HEK293T (cell line): ENCODE results near the gene PAK1IP1.

ENCODE experiments used
- CTCF ChIA-PET: fragments of 350-600 bp; formaldehyde crosslinking; extraction: SDS; loops from one replicate; lab custom pipeline; 2021; ENCODE audit warnings: antibody characterized with exemption, inconsistent platforms; lab: Yijun Ruan, JAX
- POLR2A ChIA-PET: fragments of 350-600 bp; formaldehyde crosslinking; extraction: SDS; loops from one replicate; lab custom pipeline; 2020; ENCODE audit warnings: antibody characterized with exemption, inconsistent platforms; lab: Yijun Ruan, JAX
- DNase-seq: peaks from one replicate; pipeline ENCODE4 v3.0.0; 2012; ENCODE audit warnings: mixed read lengths; ENCODE audit errors: extremely low spot score
- ARNT ChIP-seq: fragments of 450-650 bp; IDR thresholded peaks from 2 replicates; pipeline ENCODE4 v1.6.1; 2017; ENCODE audit warnings: mild to moderate bottlenecking
- BHLHE40 ChIP-seq: fragments of 450-650 bp; IDR thresholded peaks from 2 replicates; pipeline ENCODE4 v1.6.1; 2016; ENCODE audit warnings: mild to moderate bottlenecking, moderate library complexity, borderline replicate concordance
- CTBP1 ChIP-seq: fragments of 450-650 bp; IDR thresholded peaks from 2 replicates; pipeline ENCODE4 v1.6.1; 2016; ENCODE audit warnings: borderline replicate concordance
- ELF4 ChIP-seq: fragments of 450-650 bp; IDR thresholded peaks from 2 replicates; pipeline ENCODE4 v1.6.1; 2017; ENCODE audit warnings: antibody characterized with exemption
- FOXA1 ChIP-seq: fragments of 450-650 bp; IDR thresholded peaks from 2 replicates; pipeline ENCODE4 v1.6.1; 2016; ENCODE audit warnings: mild to moderate bottlenecking
- FOXK2 ChIP-seq: fragments of 450-650 bp; IDR thresholded peaks from 2 replicates; pipeline ENCODE4 v1.6.1; 2016; ENCODE audit warnings: mild to moderate bottlenecking
- FOXM1 ChIP-seq: fragments of 450-650 bp; IDR thresholded peaks from 2 replicates; pipeline ENCODE4 v1.6.1; 2017; ENCODE audit warnings: mild to moderate bottlenecking, borderline replicate concordance
- HDGF ChIP-seq: fragments of 450-650 bp; IDR thresholded peaks from 2 replicates; pipeline ENCODE4 v1.6.1; 2017; ENCODE audit warnings: antibody characterized with exemption, borderline replicate concordance
- L3MBTL2 ChIP-seq: fragments of 450-650 bp; conservative IDR thresholded peaks from 2 replicates; pipeline ENCODE4 v1.6.1; 2016; ENCODE audit warnings: mild to moderate bottlenecking
- LEF1 ChIP-seq: fragments of 450-650 bp; IDR thresholded peaks from 2 replicates; pipeline ENCODE4 v1.6.1; 2017; ENCODE audit warnings: mild to moderate bottlenecking, borderline replicate concordance
- NFRKB ChIP-seq: fragments of 450-650 bp; IDR thresholded peaks from 2 replicates; pipeline ENCODE4 v1.6.1; 2016; ENCODE audit warnings: mild to moderate bottlenecking, moderate library complexity
- SP1 ChIP-seq: fragments of 450-650 bp; IDR thresholded peaks from 2 replicates; pipeline ENCODE4 v1.6.1; 2017
- SUZ12 ChIP-seq: fragments of 450-650 bp; IDR thresholded peaks from 2 replicates; pipeline ENCODE4 v1.6.1; 2016; ENCODE audit warnings: mild to moderate bottlenecking
- TARDBP ChIP-seq: fragments of 450-650 bp; IDR thresholded peaks from 2 replicates; pipeline ENCODE4 v1.6.1; 2016
- ZNF384 ChIP-seq: fragments of 450-650 bp; IDR thresholded peaks from 2 replicates; pipeline ENCODE4 v1.6.1; 2016
- TF ChIP-seq, protein P1 (sequence below): fragments of 450-650 bp; IDR thresholded peaks from 2 replicates; pipeline ENCODE4 v1.6.1; 2016

The PAK1IP1 gene

DNA sequence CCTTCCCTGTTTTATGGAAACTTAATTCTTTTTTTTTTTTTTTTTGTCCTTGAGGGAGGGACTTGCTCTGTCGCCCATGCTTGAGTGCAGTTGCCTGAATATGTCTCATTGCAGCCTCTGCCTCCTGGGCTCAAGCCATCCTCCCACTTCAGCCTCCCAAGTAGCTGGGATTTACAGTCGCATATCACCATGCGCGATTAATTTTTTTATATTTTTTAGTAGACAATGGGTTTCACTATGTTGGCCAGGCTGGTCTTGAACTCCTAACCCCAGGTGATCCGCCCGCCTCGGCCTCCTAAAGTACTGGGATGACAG lies 28.8 kb downstream of the PAK1IP1 start:
- DNase-seq, result no peak
- POLR2A ChIA-PET, result interaction anchor here (0.6 to 2.0 kb wide), 6 partner anchors 9 to 33 kb away, joined by 3 to 9 read pairs (median 8); partner anchors contain the start of genes C6orf52, PAK1IP1 and TMEM14B
- CTCF ChIA-PET, result interaction anchor here (0.6 to 1.2 kb wide), 2 partner anchors 23 to 36 kb away, joined by 3 to 5 read pairs; no protein-coding TSS in a partner anchor

DNA sequence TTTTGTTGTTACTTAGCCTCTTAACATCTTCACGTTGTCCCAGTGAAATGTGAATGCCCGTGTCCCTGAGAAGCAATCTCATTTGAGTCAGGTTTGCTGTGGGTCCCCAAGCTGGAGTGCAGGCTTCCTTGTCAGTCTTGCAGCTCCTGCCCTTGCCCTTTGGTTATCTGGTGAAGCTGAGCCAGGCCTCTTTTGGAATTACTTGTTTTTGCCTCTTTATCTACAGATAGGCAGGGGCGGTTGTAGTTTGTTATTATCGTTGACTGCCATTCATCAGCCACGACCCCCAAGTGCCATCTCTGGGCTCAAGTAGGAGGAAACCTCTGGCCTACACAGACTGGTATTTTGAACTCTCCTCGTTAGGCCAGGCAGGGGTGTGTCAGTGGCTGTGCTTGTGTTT lies 30.3 kb downstream of the PAK1IP1 start:
- TF ChIP-seq HDGF, result no peak
- TF ChIP-seq, protein P1, sequence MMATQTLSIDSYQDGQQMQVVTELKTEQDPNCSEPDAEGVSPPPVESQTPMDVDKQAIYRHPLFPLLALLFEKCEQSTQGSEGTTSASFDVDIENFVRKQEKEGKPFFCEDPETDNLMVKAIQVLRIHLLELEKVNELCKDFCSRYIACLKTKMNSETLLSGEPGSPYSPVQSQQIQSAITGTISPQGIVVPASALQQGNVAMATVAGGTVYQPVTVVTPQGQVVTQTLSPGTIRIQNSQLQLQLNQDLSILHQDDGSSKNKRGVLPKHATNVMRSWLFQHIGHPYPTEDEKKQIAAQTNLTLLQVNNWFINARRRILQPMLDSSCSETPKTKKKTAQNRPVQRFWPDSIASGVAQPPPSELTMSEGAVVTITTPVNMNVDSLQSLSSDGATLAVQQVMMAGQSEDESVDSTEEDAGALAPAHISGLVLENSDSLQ, result no peak
- no peak for TF ChIP-seq SUZ12
- TF ChIP-seq BHLHE40, result no peak
- TF ChIP-seq ZNF384, result no peak
- no peak for TF ChIP-seq ELF4
- no peak for TF ChIP-seq L3MBTL2
- no peak for TF ChIP-seq TARDBP
- TF ChIP-seq ARNT, result no peak
- TF ChIP-seq LEF1, result no peak
- ChIA-PET CTCF (no interaction called here), POLR2A (interaction anchor here (1.0 to 2.0 kb wide), 6 partner anchors 7 to 30 kb away, joined by 3 to 8 read pairs (median 6); partner anchors contain the start of genes C6orf52, PAK1IP1 and TMEM14B)
- no peak for DNase-seq

More for the DNA sequence above, 28.8 kb downstream of the PAK1IP1 start:
- TF ChIP-seq TARDBP, result no peak
- TF ChIP-seq, protein P1, result no peak
- no peak for TF ChIP-seq SUZ12

DNA sequence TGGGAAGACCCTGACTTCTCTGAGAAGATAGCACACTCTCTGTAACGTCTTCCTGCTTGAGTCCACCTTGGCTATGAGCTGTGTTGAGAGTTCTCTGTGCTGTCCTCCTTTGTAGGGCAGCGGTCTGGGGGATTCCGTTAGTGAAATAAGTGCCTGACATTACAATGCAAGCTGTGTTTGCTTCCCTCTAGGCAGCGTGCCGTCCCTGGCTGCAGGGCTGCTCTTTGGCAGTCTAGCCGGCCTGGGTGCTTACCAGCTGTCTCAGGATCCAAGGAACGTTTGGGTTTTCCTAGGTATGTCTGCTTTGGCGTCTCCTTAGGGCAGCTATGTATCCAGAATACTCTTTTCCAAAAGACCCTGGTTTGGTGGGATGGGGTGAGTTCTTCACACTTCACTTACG lies 30.9 kb downstream of the PAK1IP1 start:
- POLR2A ChIA-PET, result interaction anchor here (1.5 kb wide), 1 partner anchor 21 kb away, joined by 6 read pairs; the partner anchor contains the start of gene TMEM14B
- DNase-seq, result no peak
- TF ChIP-seq ELF4 (no peak), TARDBP (no peak)
- TF ChIP-seq, protein P1, result no peak
- CTCF ChIA-PET, result no interaction called here

DNA sequence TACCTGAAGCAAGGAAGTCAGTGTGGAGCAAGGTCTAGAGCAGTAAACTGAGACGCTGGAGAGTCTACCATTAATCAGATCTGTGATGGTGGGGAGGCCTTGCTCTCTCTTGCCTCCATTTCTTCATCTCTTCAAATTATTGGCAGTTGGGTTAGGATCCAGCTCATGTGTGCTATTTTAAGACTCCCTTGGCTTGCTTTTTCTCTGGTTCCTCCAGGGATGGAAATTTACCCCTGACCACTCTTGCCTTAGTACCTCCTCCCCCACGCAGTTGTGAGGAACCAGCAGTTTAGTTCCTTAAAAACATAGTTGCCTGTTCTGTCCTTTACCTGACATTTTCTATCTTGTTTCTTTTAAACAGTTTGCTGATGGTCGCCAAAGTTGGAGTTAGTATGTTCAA lies 35.5 kb downstream of the PAK1IP1 start:
- no peak for DNase-seq
- ChIA-PET POLR2A (no interaction called here), CTCF (no interaction called here)
- TF ChIP-seq SP1 (no peak), TARDBP (no peak), ARNT (no peak), CTBP1 (no peak), LEF1 (no peak), BHLHE40 (no peak), FOXA1 (no peak), NFRKB (no peak), ZNF384 (no peak), L3MBTL2 (no peak), FOXK2 (no peak), SUZ12 (no peak), FOXM1 (no peak), ELF4 (no peak)
- TF ChIP-seq, protein P1, result no peak

DNA sequence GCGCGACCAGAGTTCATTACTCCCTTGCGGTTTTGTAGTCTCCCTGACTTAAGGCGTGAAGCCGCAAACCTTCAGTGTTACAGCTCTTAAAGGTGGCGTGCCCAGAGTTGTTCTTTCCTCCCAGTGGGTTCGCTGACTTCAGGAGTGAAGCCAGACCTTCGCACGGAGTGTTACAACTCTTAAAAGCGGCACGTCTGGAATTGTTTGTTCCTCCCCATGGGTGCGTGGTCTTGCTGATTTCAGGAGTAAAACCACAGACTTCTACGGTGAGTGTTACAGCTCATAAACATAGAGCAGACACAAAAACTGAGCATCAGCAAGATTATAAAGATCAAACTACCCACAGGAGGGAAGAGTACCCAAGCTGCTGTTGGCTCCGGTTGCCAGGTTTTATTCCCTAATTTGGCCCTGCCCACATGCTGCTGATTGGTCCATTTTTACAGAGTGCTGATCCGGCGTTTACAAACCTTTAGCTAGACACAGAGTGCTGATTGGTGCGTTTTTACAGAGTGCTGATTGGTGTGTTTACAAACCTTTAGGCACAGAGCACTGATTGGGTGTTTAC lies 38.5 kb downstream of the PAK1IP1 start:
- DNase-seq, result no peak
- TF ChIP-seq TARDBP (no peak), NFRKB (no peak), FOXM1 (no peak), FOXA1 (no peak), L3MBTL2 (no peak), LEF1 (no peak), ZNF384 (no peak), ARNT (no peak), SUZ12 (no peak), SP1 (no peak), BHLHE40 (no peak), CTBP1 (no peak), ELF4 (no peak), HDGF (no peak), FOXK2 (no peak)
- TF ChIP-seq, protein P1, result no peak
- POLR2A ChIA-PET, result interaction anchor here (0.7 to 1.9 kb wide), 3 partner anchors 9 to 12 kb away, joined by 3 to 8 read pairs (median 5); partner anchors contain the start of gene TMEM14C
- CTCF ChIA-PET, result no interaction called here

DNA sequence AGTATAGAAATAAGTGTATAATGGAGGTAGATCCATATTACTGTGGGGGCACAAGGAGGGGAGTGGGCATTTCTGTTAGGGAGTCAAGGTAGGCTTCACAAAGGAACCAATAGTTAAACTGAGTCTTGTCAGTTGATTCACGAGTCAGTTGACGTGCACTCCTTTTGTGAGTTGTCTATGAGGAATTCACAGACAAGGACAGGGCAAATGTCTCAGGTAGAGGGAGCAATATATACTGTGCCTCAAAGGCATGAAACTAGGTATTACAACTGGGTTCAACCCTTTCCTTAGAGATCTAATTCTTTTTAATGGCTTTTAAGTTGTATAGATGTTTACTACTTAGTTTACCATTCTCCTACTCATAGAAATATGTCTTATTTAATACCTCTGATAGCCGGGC lies 39.1 kb downstream of the PAK1IP1 start:
- ChIA-PET CTCF (no interaction called here), POLR2A (interaction anchor here (0.7 to 1.9 kb wide), 2 partner anchors 11 to 13 kb away, joined by 3 to 5 read pairs; partner anchors contain the start of gene TMEM14C)
- TF ChIP-seq FOXA1 (no peak), NFRKB (no peak), SUZ12 (no peak), TARDBP (no peak), ZNF384 (no peak), FOXK2 (no peak), ARNT (no peak), CTBP1 (no peak), HDGF (no peak), FOXM1 (no peak), LEF1 (no peak), L3MBTL2 (no peak), BHLHE40 (no peak), ELF4 (no peak)
- TF ChIP-seq, protein P1, result no peak
- no peak for DNase-seq
